Lower lobe of right lung (tissue), 2 donors: Measurements from ENCODE around the gene BORCS8. TPM values are rescaled to one million over a fixed set of nuclear protein-coding genes. Genes with fewer than 3 reads are reported as not detected.

Experiments
- ATAC-seq, 2 donors: fragments of 200-7000 bp; cut with Tn5 transposase; one replicate each; pipeline ENCODE4 v1.9.1; 2020 to 2022; ENCODE audit warnings: mild to moderate bottlenecking in 2 of 2, moderate library complexity in 2 of 2
- DNase-seq: peaks from one replicate; pipeline ENCODE4 v3.0.0-alpha.2; 2020
- H3K27ac ChIP-seq: fragments of 200-600 bp; one replicate; pipeline ENCODE4 v1.8.0; 2022
- H3K27me3 ChIP-seq: fragments of 200-600 bp; one replicate; pipeline ENCODE4 v1.8.0; 2022; ENCODE audit warnings: low read depth
- H3K36me3 ChIP-seq: fragments of 200-600 bp; one replicate; pipeline ENCODE4 v1.8.0; 2022; ENCODE audit warnings: mild to moderate bottlenecking
- H3K4me1 ChIP-seq: fragments of 200-600 bp; one replicate; pipeline ENCODE4 v1.8.0; 2022
- H3K4me3 ChIP-seq: fragments of 200-600 bp; one replicate; pipeline ENCODE4 v1.8.0; 2022; ENCODE audit warnings: mild to moderate bottlenecking
- H3K9me3 ChIP-seq: fragments of 200-600 bp; one replicate; pipeline ENCODE4 v1.8.0; 2022
- CTCF ChIP-seq: fragments of 200-600 bp; IDR thresholded peaks from one replicate; pipeline ENCODE4 v1.8.0; 2022; ENCODE audit warnings: antibody characterized with exemption, mild to moderate bottlenecking
- intact Hi-C: fragments of 100-400 bp; cut with DNase I; formaldehyde crosslinking; loops from one replicate; pipeline ENCODE4 v1.11.0; 2022
- total RNA-seq: library from RNA; stranded (reverse); fragmentation: NEBNext Ultra II Directional; extraction: Animal tissue kit (Norgen Biotek cat#: 25700); gene quantifications from one replicate; pipeline ENCODE4 v1.2.1, GENCODE V29; 2021
- donor health status: DM: no; HTN: yes; CAD: no; lungs with severe emphysema.

The BORCS8 gene
- total RNA-seq, 1 donor from 2014 or later: 29.4 TPM

- Histone ChIP-seq H3K27me3 (peaks cover 53% of the 10 kb centered on the region), H3K4me3 (no peak overlapping the region), H3K9me3 (no peaks in the 10 kb centered on the region), H3K4me1 (no peaks in the 10 kb centered on the region), H3K36me3 (no peaks in the 10 kb centered on the region), H3K27ac (no peak overlapping the region)
- no peak for TF ChIP-seq CTCF
- DNase-seq: no peak
- ATAC-seq: no peak
- intact Hi-C loops: no loop called here
Observed at GRCh38 chr19:19214159-19214490, 22.2 kb upstream of the BORCS8 start.

GRCh38 chr19:19213426-19214158, 21.6 kb upstream of the BORCS8 start:
- Histone ChIP-seq H3K9me3 (no peaks in the 10 kb centered on the region), H3K4me3 (no peak overlapping the region), H3K36me3 (no peaks in the 10 kb centered on the region), H3K27me3 (peaks cover 53% of the 10 kb centered on the region), H3K4me1 (no peaks in the 10 kb centered on the region), H3K27ac (no peak overlapping the region)
- TF ChIP-seq CTCF: no peak
- DNase-seq: no peak
- intact Hi-C loops: no loop called here
- no peak for ATAC-seq

GRCh38 chr19:19212916-19213315, 21.0 kb upstream of the BORCS8 start:
- Histone ChIP-seq H3K27me3 (peaks cover 53% of the 10 kb centered on the region), H3K36me3 (no peaks in the 10 kb centered on the region), H3K4me3 (no peak overlapping the region), H3K27ac (no peak overlapping the region), H3K4me1 (no peaks in the 10 kb centered on the region), H3K9me3 (no peaks in the 10 kb centered on the region)
- intact Hi-C loops: no loop called here
- DNase-seq (no peak), ATAC-seq (no peak)
- TF ChIP-seq CTCF: no peak

- no peaks in the 10 kb centered on the region for H3K36me3 ChIP-seq
- peaks cover 51% of the 10 kb centered on the region for H3K27me3 ChIP-seq
- H3K27ac ChIP-seq: no peak within 1 kb of the TSS
- no peaks in the 10 kb centered on the region for H3K9me3 ChIP-seq
- H3K4me3 ChIP-seq: no peak within 1 kb of the TSS
- H3K4me1 ChIP-seq: no peaks in the 10 kb centered on the region
- TF ChIP-seq CTCF: no peak
- intact Hi-C loops: no loop called here
- no peak for DNase-seq
- no peak for ATAC-seq
Observed at GRCh38 chr19:19211499-19212420, 19.8 kb upstream of the BORCS8 start, which contains the start of gene NCAN. Gene NCAN (plus strand): TSS chr19:19211958. CDS start chr19:19216954, 4,996 bp downstream.

GRCh38 chr19:19209372-19209771, 17.4 kb upstream of the BORCS8 start:
- no peak for TF ChIP-seq CTCF

More at GRCh38 chr19:19209372-19209771, 17.4 kb upstream of the BORCS8 start:
- no peak overlapping the region for H3K4me3 ChIP-seq
- H3K4me1 ChIP-seq: no peaks in the 10 kb centered on the region
- intact Hi-C loops: no loop called here
- DNase-seq (no peak), ATAC-seq (no peak)
- H3K9me3 ChIP-seq: no peaks in the 10 kb centered on the region
- H3K36me3 ChIP-seq: no peaks in the 10 kb centered on the region
- H3K27ac ChIP-seq: no peak overlapping the region
- peaks cover 38% of the 10 kb centered on the region for H3K27me3 ChIP-seq
